Ureter (tissue), 1 donor: Measurements from ENCODE around the gene BTG4. TPM values are rescaled to one million over a fixed set of nuclear protein-coding genes. Genes with fewer than 3 reads are reported as not detected.

Experiments used
- DNase-seq: peaks from one replicate; pipeline ENCODE4 v3.0.0-alpha.2; 2020; ENCODE audit warnings: low spot score
- total RNA-seq: library from RNA; stranded (reverse); gene quantifications from one replicate; pipeline ENCODE4 v1.2.4, GENCODE V29; 2023
- donor health status: DM: yes; HTN: yes; CAD: no.

BTG4 gene
- not detected for total RNA-seq

- no peak for DNase-seq
Measured at GRCh38 chr11:111512296-111513239, at the start of gene BTG4. TSS of gene BTG4 (minus strand) at chr11:111512386. CDS start at chr11:111498776, 13,610 bp downstream.

- no peak for DNase-seq
Measured at GRCh38 chr11:111561791-111562325, 49.7 kb upstream of the BTG4 start.

- DNase-seq, result no peak
Measured at GRCh38 chr11:111561306-111561705, 49.1 kb upstream of the BTG4 start.

- no peak for DNase-seq
Measured at GRCh38 chr11:111560800-111561199, 48.6 kb upstream of the BTG4 start.

GRCh38 chr11:111559800-111560464, 47.7 kb upstream of the BTG4 start:
- DNase-seq, result no peak

GRCh38 chr11:111557425-111558111, 45.4 kb upstream of the BTG4 start:
- no peak for DNase-seq

GRCh38 chr11:111555255-111555654, 43.1 kb upstream of the BTG4 start:
- DNase-seq, result no peak

GRCh38 chr11:111554532-111554931, 42.3 kb upstream of the BTG4 start:
- DNase-seq, result no peak

GRCh38 chr11:111550258-111550657, 38.1 kb upstream of the BTG4 start:
- no peak for DNase-seq

- no peak for DNase-seq
Measured at GRCh38 chr11:111549869-111550203, 37.6 kb upstream of the BTG4 start.

- DNase-seq, result no peak
Measured at GRCh38 chr11:111549196-111549868, 37.1 kb upstream of the BTG4 start.

GRCh38 chr11:111548525-111548924, 36.3 kb upstream of the BTG4 start:
- DNase-seq, result no peak

GRCh38 chr11:111542606-111543275, 30.6 kb upstream of the BTG4 start:
- DNase-seq, result no peak

GRCh38 chr11:111541254-111542061, 29.3 kb upstream of the BTG4 start:
- peak; percentile 54 for DNase-seq

- no peak for DNase-seq
Measured at GRCh38 chr11:111540937-111541253, 28.7 kb upstream of the BTG4 start.

GRCh38 chr11:111540114-111540936, 28.1 kb upstream of the BTG4 start, which contains the start of gene LAYN:
TSS of gene LAYN (plus strand) at chr11:111540720. CDS start at chr11:111540844, 124 bp downstream.
- no peak for DNase-seq

GRCh38 chr11:111539426-111540113, 27.4 kb upstream of the BTG4 start:
- no peak for DNase-seq

GRCh38 chr11:111538407-111539114, 26.4 kb upstream of the BTG4 start:
- DNase-seq, result no peak
